ENCODE measurements around the gene SHROOM4. TPM values are rescaled to one million over a fixed set of nuclear protein-coding genes. Genes with fewer than 3 reads are reported as not detected.

Gene SHROOM4
- total RNA-seq, 4 donors from 2014 or later = 2.2 to 6.0 (median 4.1) TPM

DNA sequence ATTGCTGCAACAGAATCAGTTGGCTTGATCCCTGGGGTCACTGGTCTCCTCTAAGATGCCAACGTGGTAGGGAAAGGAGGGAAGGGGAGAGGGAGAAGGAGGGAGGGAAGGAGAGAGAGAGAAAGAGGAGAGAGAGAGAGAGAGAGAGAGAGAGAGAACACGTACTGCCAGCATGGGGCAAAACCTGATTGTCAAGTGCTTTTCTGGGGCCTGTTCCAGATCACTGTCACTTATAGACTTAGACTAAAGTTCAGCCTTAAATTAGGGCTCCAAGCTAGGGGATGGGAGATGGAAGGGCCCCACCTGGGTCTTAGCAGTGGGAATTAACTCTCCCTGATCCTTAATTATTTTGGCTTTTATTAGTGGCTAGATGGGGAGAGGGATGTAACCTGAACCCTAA, 12.9 kb downstream of the SHROOM4 start:
- DNase-seq (ENCODE audit: low spot score in 2 of 2) = no peak
- no peak for TF ChIP-seq POLR2A (IDR thresholded peaks at IDR 0.05)
- TF ChIP-seq, protein P1, sequence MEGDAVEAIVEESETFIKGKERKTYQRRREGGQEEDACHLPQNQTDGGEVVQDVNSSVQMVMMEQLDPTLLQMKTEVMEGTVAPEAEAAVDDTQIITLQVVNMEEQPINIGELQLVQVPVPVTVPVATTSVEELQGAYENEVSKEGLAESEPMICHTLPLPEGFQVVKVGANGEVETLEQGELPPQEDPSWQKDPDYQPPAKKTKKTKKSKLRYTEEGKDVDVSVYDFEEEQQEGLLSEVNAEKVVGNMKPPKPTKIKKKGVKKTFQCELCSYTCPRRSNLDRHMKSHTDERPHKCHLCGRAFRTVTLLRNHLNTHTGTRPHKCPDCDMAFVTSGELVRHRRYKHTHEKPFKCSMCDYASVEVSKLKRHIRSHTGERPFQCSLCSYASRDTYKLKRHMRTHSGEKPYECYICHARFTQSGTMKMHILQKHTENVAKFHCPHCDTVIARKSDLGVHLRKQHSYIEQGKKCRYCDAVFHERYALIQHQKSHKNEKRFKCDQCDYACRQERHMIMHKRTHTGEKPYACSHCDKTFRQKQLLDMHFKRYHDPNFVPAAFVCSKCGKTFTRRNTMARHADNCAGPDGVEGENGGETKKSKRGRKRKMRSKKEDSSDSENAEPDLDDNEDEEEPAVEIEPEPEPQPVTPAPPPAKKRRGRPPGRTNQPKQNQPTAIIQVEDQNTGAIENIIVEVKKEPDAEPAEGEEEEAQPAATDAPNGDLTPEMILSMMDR (IDR thresholded peaks at IDR 0.05) = no peak
- intact Hi-C loops (cut with DNase I; ENCODE audit: low total_unique reads) = no loop called here
- 24% methylated on average over 2 of the region's 2 CpGs for WGBS, 2 donors
- H3K4me3 ChIP-seq (ENCODE audit: low read depth, poor library complexity, severe bottlenecking) = no peak overlapping the region

GRCh38 chrX:50799531-50799961, 14.4 kb downstream of the SHROOM4 start:
- DNase-seq (ENCODE audit: low spot score in 2 of 2) = peak in 1 of 2 donors; percentile 14
- H3K4me3 ChIP-seq (ENCODE audit: low read depth, poor library complexity, severe bottlenecking) = no peak overlapping the region
- 47 to 60% methylated on average over 3 to 4 of the region's 4 CpGs for whole genome bisulfite sequencing, 2 donors
- TF ChIP-seq POLR2A (IDR thresholded peaks at IDR 0.05) = no peak
- TF ChIP-seq, protein P1 (IDR thresholded peaks at IDR 0.05) = no peak
- intact Hi-C loops (cut with DNase I; ENCODE audit: low total_unique reads) = no loop called here

- no peak overlapping the region for H3K4me3 ChIP-seq (ENCODE audit: low read depth, poor library complexity, severe bottlenecking)
- WGBS, 2 donors = 56 to 77% methylated on average over 4 of the region's 4 CpGs
- DNase-seq (ENCODE audit: low spot score in 2 of 2) = no peak
- intact Hi-C loops (cut with DNase I; ENCODE audit: low total_unique reads) = no loop called here
- TF ChIP-seq, protein P1 (IDR thresholded peaks at IDR 0.05) = no peak
- no peak for TF ChIP-seq POLR2A (IDR thresholded peaks at IDR 0.05)
Observed at GRCh38 chrX:50798783-50799182, 15.2 kb downstream of the SHROOM4 start.

- 62 to 97% methylated on average over 2 of the region's 2 CpGs for WGBS, 2 donors
- TF ChIP-seq, protein P1 (IDR thresholded peaks at IDR 0.05) = no peak
- TF ChIP-seq POLR2A (IDR thresholded peaks at IDR 0.05) = no peak
- DNase-seq (ENCODE audit: low spot score in 2 of 2) = no peak
- no peak overlapping the region for H3K4me3 ChIP-seq (ENCODE audit: low read depth, poor library complexity, severe bottlenecking)
- intact Hi-C loops (cut with DNase I; ENCODE audit: low total_unique reads) = no loop called here
Observed at GRCh38 chrX:50787099-50787498, 26.9 kb downstream of the SHROOM4 start.

- intact Hi-C loops (cut with DNase I; ENCODE audit: low total_unique reads) = no loop called here
- WGBS, 2 donors = 43 to 55% methylated on average over 1 of the region's 1 CpG
- no peak overlapping the region for H3K4me3 ChIP-seq (ENCODE audit: low read depth, poor library complexity, severe bottlenecking)
- no peak for DNase-seq (ENCODE audit: low spot score in 2 of 2)
- TF ChIP-seq, protein P1 (IDR thresholded peaks at IDR 0.05) = no peak
- TF ChIP-seq POLR2A (IDR thresholded peaks at IDR 0.05) = no peak
Observed at GRCh38 chrX:50780144-50780543, 33.9 kb downstream of the SHROOM4 start.

GRCh38 chrX:50779694-50780093, 34.3 kb downstream of the SHROOM4 start:
- TF ChIP-seq, protein P1 (IDR thresholded peaks at IDR 0.05) = no peak
- no peak for TF ChIP-seq POLR2A (IDR thresholded peaks at IDR 0.05)
- H3K4me3 ChIP-seq (ENCODE audit: low read depth, poor library complexity, severe bottlenecking) = no peak overlapping the region
- intact Hi-C loops (cut with DNase I; ENCODE audit: low total_unique reads) = no loop called here
- DNase-seq (ENCODE audit: low spot score in 2 of 2) = no peak
- 33 to 44% methylated on average over 2 of the region's 2 CpGs for WGBS, 2 donors

All from lower leg skin (tissue), 4 donors.